OCI-LY7 (cell line): ENCODE data around the gene EPB41L4A.

Source experiments
- CTCF ChIP-seq: fragments of 200-600 bp; sonication (generic); conservative IDR thresholded peaks from 2 replicates; pipeline ENCODE4 v1.5.1; 2014; ENCODE audit warnings: mild to moderate bottlenecking, antibody characterized with exemption, low read length, moderate library complexity, mixed read lengths
- EZH2phosphoT487 ChIP-seq: fragments of 200-600 bp; sonication (generic); IDR thresholded peaks from 2 replicates; pipeline ENCODE4 v1.6.1; 2018; ENCODE audit warnings: low read depth, borderline replicate concordance, mild to moderate bottlenecking, mixed run types, antibody characterized with exemption, low read length, moderate library complexity, mixed read lengths

- no peak for TF ChIP-seq CTCF
- no peak for TF ChIP-seq EZH2phosphoT487
Observed at GRCh38 chr5:112382886-112383285, 36.2 kb downstream of the EPB41L4A start.
